CD4-positive, alpha-beta T cell (primary cell): Measurements from ENCODE around the gene FGF22. TPM values are rescaled to one million over a fixed set of nuclear protein-coding genes. Genes with fewer than 3 reads are reported as not detected.
"Not testable (repeated sequence)": the region's sequence is repeated elsewhere in the genome, so short reads cannot be mapped to it uniquely, and the experiment has no call there.

Experiments
- ATAC-seq: fragments of 200-7000 bp; cut with Tn5 transposase; one replicate; pipeline ENCODE4 v1.10.0; 2022; ENCODE audit warnings: mild to moderate bottlenecking; ENCODE audit not compliant: poor library complexity
- CTCF ChIA-PET: fragments of 350-600 bp; sonication (Branson Sonifier 250); formaldehyde crosslinking; loops from one replicate; lab custom pipeline; 2021; ENCODE audit warnings: antibody characterized with exemption, inconsistent platforms; lab: Charles Lee
- POLR2A ChIA-PET: fragments of 350-600 bp; sonication (Branson Sonifier 250); formaldehyde crosslinking; loops from one replicate; lab custom pipeline; 2021; ENCODE audit warnings: antibody characterized with exemption, inconsistent platforms; lab: Charles Lee
- DNase-seq, 14 experiments: peaks; one replicate each; pipeline ENCODE4 v3.0.0-alpha.2; 2013 to 2020; ENCODE audit warnings: mixed read lengths in 2 of 14
- H3K27ac ChIP-seq, 2 donors: one replicate each; pipeline versions ENCODE4 v1.5.1 to v1.7.0; 2013; ENCODE audit warnings: low read length in 2 of 2, low read depth in 1 of 2, mild to moderate bottlenecking in 1 of 2
- H3K27me3 ChIP-seq, 2 experiments: 1 replicate in 1 of 2; 2 replicates in 1 of 2; pipeline versions ENCODE4 v1.6.1 to v1.7.0; 2013; ENCODE audit warnings: low read length in 2 of 2, control low read depth in 1 of 2, mild to moderate bottlenecking in 1 of 2, moderate library complexity in 1 of 2; ENCODE audit not compliant: insufficient read depth in 2 of 2, control insufficient read depth in 1 of 2
- H3K36me3 ChIP-seq: one replicate; pipeline ENCODE4 v1.6.1; 2013; ENCODE audit warnings: low read length, control low read depth; ENCODE audit not compliant: insufficient read depth
- H3K4me1 ChIP-seq: one replicate; pipeline ENCODE4 v1.6.1; 2013; ENCODE audit warnings: low read length, control low read depth; ENCODE audit not compliant: insufficient read depth
- H3K4me3 ChIP-seq: one replicate; pipeline ENCODE4 v1.5.1; 2013; ENCODE audit warnings: mild to moderate bottlenecking, low read length, moderate library complexity
- H3K9me3 ChIP-seq, 2 experiments: 1 replicate in 1 of 2; 2 replicates in 1 of 2; pipeline versions ENCODE4 v1.6.1 to v1.7.0; 2013; ENCODE audit warnings: low read length in 2 of 2, mild to moderate bottlenecking in 2 of 2, control low read depth in 1 of 2, moderate library complexity in 1 of 2; ENCODE audit not compliant: control insufficient read depth in 1 of 2, insufficient read depth in 1 of 2
- H3K27ac Mint-ChIP-seq: one replicate; pipeline ENCODE4 v1.8.0; 2020; ENCODE audit warnings: mixed read lengths
- H3K27me3 Mint-ChIP-seq: one replicate; pipeline ENCODE4 v1.8.0; 2021; ENCODE audit warnings: mixed read lengths
- H3K36me3 Mint-ChIP-seq: one replicate; pipeline ENCODE4 v1.8.0; 2021; ENCODE audit warnings: low read depth, mixed read lengths
- H3K4me1 Mint-ChIP-seq: one replicate; pipeline ENCODE4 v1.8.0; 2021; ENCODE audit warnings: low read depth, mixed read lengths
- H3K4me3 Mint-ChIP-seq: one replicate; pipeline ENCODE4 v1.8.0; 2020; ENCODE audit warnings: mild to moderate bottlenecking, mixed read lengths
- H3K9me3 Mint-ChIP-seq: one replicate; pipeline ENCODE4 v1.8.0; 2020; ENCODE audit warnings: mixed read lengths
- intact Hi-C, 2 experiments: fragments of 100-400 bp; cut with DNase I in 1 of 2; cut with micrococcal nuclease in 1 of 2; formaldehyde crosslinking; loops; one replicate each; pipeline versions ENCODE4 v1.15.1 to v1.9.0; 2023 to 2025; cut with DNase I, micrococcal nuclease
- total RNA-seq, 174 experiments: library from RNA in 2 of 174; stranded (reverse) in 2 of 174; gene quantifications; one replicate each; pipeline ENCODE4 v1.2.3 and lab custom pipeline; 2021 to 2026
- TF ChIP-seq, protein P1 (sequence below): fragments of 200-600 bp; IDR thresholded peaks from one replicate; pipeline ENCODE4 v1.8.0; 2022; ENCODE audit warnings: antibody characterized with exemption, mild to moderate bottlenecking

The FGF22 gene
- total RNA-seq, 2 experiments from 2014 or later = 0.42 to 0.49 TPM

GRCh38 chr19:664913-665443 is 25.3 kb downstream of the FGF22 start:
- peaks cover 27% of the 10 kb centered on the region for H3K4me1 Mint-ChIP-seq
- peak; percentile 5 for ATAC-seq
- H3K4me1 ChIP-seq = peaks cover 40% of the 10 kb centered on the region

GRCh38 chr19:666985-667573 is 27.4 kb downstream of the FGF22 start:
- H3K9me3 ChIP-seq, H3K27me3 Mint-ChIP-seq, H3K27ac ChIP-seq, ATAC-seq, H3K36me3 Mint-ChIP-seq, H3K27ac Mint-ChIP-seq, H3K36me3 ChIP-seq, H3K4me3 ChIP-seq, H3K27me3 ChIP-seq, DNase-seq, H3K9me3 Mint-ChIP-seq, intact Hi-C loops, CTCF ChIA-PET, H3K4me3 Mint-ChIP-seq: not testable (repeated sequence)
- H3K4me1 Mint-ChIP-seq = peaks cover 11% of the 10 kb centered on the region
- POLR2A ChIA-PET = interaction anchor here (0.6 kb wide), 1 partner anchor 44 kb away, joined by 4 read pairs; no protein-coding TSS in a partner anchor
- H3K4me1 ChIP-seq = peaks cover 20% of the 10 kb centered on the region

More at GRCh38 chr19:664913-665443, 25.3 kb downstream of the FGF22 start:
- Mint-ChIP-seq H3K36me3 (peaks cover 24% of the 10 kb centered on the region), H3K27ac (peak overlapping the region; percentile 95), H3K4me3 (peak overlapping the region; percentile 93), H3K9me3 (no peaks in the 10 kb centered on the region), H3K27me3 (peaks cover 6% of the 10 kb centered on the region)
- CTCF ChIA-PET = interaction anchor here (0.6 kb wide), 1 partner anchor 1588 kb away, joined by 3 read pairs; no protein-coding TSS in a partner anchor
- DNase-seq = peak; percentile 62 to 92 (median 76)
- Histone ChIP-seq H3K4me3 (peak overlapping the region; percentile 16), H3K9me3 (no peaks in the 10 kb centered on the region), H3K27me3 (peaks cover 0 to 2% of the 10 kb centered on the region in 2 experiments), H3K27ac (no peak overlapping the region), H3K36me3 (no peaks in the 10 kb centered on the region)
- POLR2A ChIA-PET = no interaction called here
- TF ChIP-seq, protein P1, sequence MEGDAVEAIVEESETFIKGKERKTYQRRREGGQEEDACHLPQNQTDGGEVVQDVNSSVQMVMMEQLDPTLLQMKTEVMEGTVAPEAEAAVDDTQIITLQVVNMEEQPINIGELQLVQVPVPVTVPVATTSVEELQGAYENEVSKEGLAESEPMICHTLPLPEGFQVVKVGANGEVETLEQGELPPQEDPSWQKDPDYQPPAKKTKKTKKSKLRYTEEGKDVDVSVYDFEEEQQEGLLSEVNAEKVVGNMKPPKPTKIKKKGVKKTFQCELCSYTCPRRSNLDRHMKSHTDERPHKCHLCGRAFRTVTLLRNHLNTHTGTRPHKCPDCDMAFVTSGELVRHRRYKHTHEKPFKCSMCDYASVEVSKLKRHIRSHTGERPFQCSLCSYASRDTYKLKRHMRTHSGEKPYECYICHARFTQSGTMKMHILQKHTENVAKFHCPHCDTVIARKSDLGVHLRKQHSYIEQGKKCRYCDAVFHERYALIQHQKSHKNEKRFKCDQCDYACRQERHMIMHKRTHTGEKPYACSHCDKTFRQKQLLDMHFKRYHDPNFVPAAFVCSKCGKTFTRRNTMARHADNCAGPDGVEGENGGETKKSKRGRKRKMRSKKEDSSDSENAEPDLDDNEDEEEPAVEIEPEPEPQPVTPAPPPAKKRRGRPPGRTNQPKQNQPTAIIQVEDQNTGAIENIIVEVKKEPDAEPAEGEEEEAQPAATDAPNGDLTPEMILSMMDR = peak; percentile 92
- intact Hi-C loops = loop anchor here (1.0 to 5.0 kb wide), 4 partner anchors 69 to 132 kb away; partner anchors contain the start of genes BSG (in 1 of the 2), HCN2 (in 1 of the 2) and PTBP1 (in 1 of the 2)

- H3K27ac ChIP-seq, H3K36me3 ChIP-seq, H3K9me3 Mint-ChIP-seq, H3K36me3 Mint-ChIP-seq, CTCF ChIA-PET, POLR2A ChIA-PET, ATAC-seq, H3K9me3 ChIP-seq, H3K4me3 ChIP-seq, H3K27me3 ChIP-seq, H3K4me1 Mint-ChIP-seq, H3K27ac Mint-ChIP-seq, DNase-seq, intact Hi-C loops: not testable (repeated sequence)
- Mint-ChIP-seq H3K4me3 (peak overlapping the region; percentile 3), H3K27me3 (peaks cover 11% of the 10 kb centered on the region)
- H3K4me1 ChIP-seq = peaks cover 14% of the 10 kb centered on the region
Observed at GRCh38 chr19:668675-669434, 29.2 kb downstream of the FGF22 start.

- Histone ChIP-seq H3K27ac (no peak overlapping the region), H3K27me3 (peaks cover 21 to 26% of the 10 kb centered on the region in 2 experiments), H3K36me3 (no peaks in the 10 kb centered on the region), H3K9me3 (peaks cover 0 to 9% of the 10 kb centered on the region in 2 experiments), H3K4me3 (no peak overlapping the region), H3K4me1 (peaks cover 2% of the 10 kb centered on the region)
- ChIA-PET POLR2A (interaction anchor here (0.7 to 1.0 kb wide), 2 partner anchors 10 to 178 kb away, joined by 3 to 5 read pairs; no protein-coding TSS in a partner anchor), CTCF (no interaction called here)
- Mint-ChIP-seq H3K27me3 (peaks cover 22% of the 10 kb centered on the region), H3K36me3 (no peaks in the 10 kb centered on the region), H3K9me3 (no peaks in the 10 kb centered on the region), H3K4me3 (no peak overlapping the region), H3K4me1 (peaks cover 5% of the 10 kb centered on the region), H3K27ac (no peak overlapping the region)
- TF ChIP-seq, protein P1 = no peak
- ATAC-seq (no peak), DNase-seq (no peak)
- intact Hi-C loops = no loop called here
Observed at GRCh38 chr19:670609-671075, 31.0 kb downstream of the FGF22 start.
